ENCODE measurements around the gene PCMTD2. TPM values are rescaled to one million over a fixed set of nuclear protein-coding genes. Genes with fewer than 3 reads are reported as not detected.
"Not testable (repeated sequence)": the region's sequence is repeated elsewhere in the genome, so short reads cannot be mapped to it uniquely, and the experiment has no call there.

Gene PCMTD2
- total RNA-seq, 1 experiment from 2014 or later = 52.0 TPM

DNA sequence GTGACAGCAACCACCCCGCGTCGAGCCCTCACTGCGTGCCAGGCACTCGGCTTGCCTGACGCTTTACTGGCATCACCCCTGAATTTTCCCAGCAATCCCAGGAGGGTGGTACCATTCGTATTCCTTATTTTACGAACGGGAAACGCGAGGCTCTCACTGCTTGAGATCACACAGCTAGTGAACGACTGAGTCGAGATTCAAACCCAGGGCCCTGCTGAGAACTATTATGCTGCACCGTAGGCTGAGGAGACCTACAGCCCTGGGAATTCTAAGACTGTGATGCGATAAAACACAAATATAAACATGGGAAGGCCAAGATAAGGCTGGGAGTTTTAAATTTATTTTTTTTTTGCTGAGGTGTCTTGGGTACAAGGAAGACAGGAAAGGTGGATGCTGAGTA is 60.3 kb downstream of the PCMTD2 start:
- WGBS (ENCODE audit: extremely low coverage, insufficient read length, low lambda C conversion rate) = no CpG with 5 or more reads among the region's 15 CpGs
- H3K4me2 ChIP-seq (ENCODE audit: insufficient read depth, insufficient read length, low read length) = not testable (repeated sequence)

GRCh38 chr20:64316415-64317083 is 61.0 kb downstream of the PCMTD2 start:
- not testable (repeated sequence) for H3K18ac ChIP-seq (ENCODE audit: insufficient read length, low read depth, low read length); H3K23ac ChIP-seq (ENCODE audit: insufficient read length, low read depth, low read length); H4K8ac ChIP-seq (replicated peaks; ENCODE audit: insufficient read length, low read depth, low read length); H2BK5ac ChIP-seq (ENCODE audit: insufficient read length, low read length); H3K4me2 ChIP-seq (ENCODE audit: insufficient read depth, insufficient read length, low read length); DNase-seq; H4K20me1 ChIP-seq (ENCODE audit: control insufficient read depth, insufficient read depth, insufficient read length); H3T11ph ChIP-seq (ENCODE audit: low read length); H3K4me1 Mint-ChIP-seq; H3K23me2 ChIP-seq (ENCODE audit: insufficient read length, low read depth, low read length, poor library complexity, severe bottlenecking); H3K27ac ChIP-seq (ENCODE audit: insufficient read length, low read depth, low read length); H3K36me3 Mint-ChIP-seq (ENCODE audit: insufficient read depth in 1 of 3, low read depth in 3 of 3); H3K9ac ChIP-seq (ENCODE audit: extremely low read depth, insufficient read length, low read length); H3K27ac Mint-ChIP-seq; H3K4me1 ChIP-seq (ENCODE audit: insufficient read depth, low read length); H2BK20ac ChIP-seq (ENCODE audit: low read depth, low read length, poor library complexity, severe bottlenecking); H4K5ac ChIP-seq (ENCODE audit: insufficient read length, low read depth, low read length); H2AK5ac ChIP-seq (ENCODE audit: insufficient read length, low read length); H3K4ac ChIP-seq (ENCODE audit: low read depth, low read length); H2AFZ ChIP-seq (ENCODE audit: low read length); H3K14ac ChIP-seq (ENCODE audit: insufficient read depth, low read length); H4K91ac ChIP-seq (ENCODE audit: insufficient read length, low read depth, low read length); H3K79me2 ChIP-seq (ENCODE audit: insufficient read depth, low read length); H2BK12ac ChIP-seq (ENCODE audit: insufficient read length, low read depth, low read length); H3K27me3 ChIP-seq (ENCODE audit: insufficient read depth, low read length); H3K79me1 ChIP-seq (ENCODE audit: insufficient read depth, low read depth, low read length, poor library complexity, severe bottlenecking); H2BK15ac ChIP-seq (ENCODE audit: low read depth, low read length); H3K56ac ChIP-seq (ENCODE audit: insufficient read length, low read depth, low read length); H3K9me3 Mint-ChIP-seq; H3K9me3 ChIP-seq (ENCODE audit: control insufficient read depth, low read depth, low read length); H2BK120ac ChIP-seq (ENCODE audit: low read depth, low read length, poor library complexity, severe bottlenecking)
- no CpG with 5 or more reads among the region's 87 CpGs for WGBS (ENCODE audit: extremely low coverage, insufficient read length, low lambda C conversion rate)
- Mint-ChIP-seq H3K4me3 (peak overlapping the region; percentile 49 to 75), H3K27me3 (ENCODE audit: low read depth) (peaks cover 47% of the 10 kb centered on the region)

More for the DNA sequence above, 60.3 kb downstream of the PCMTD2 start:
- not testable (repeated sequence) for H3T11ph ChIP-seq (ENCODE audit: low read length); H3K4me1 Mint-ChIP-seq; H4K20me1 ChIP-seq (ENCODE audit: control insufficient read depth, insufficient read depth, insufficient read length); H2BK5ac ChIP-seq (ENCODE audit: insufficient read length, low read length); H3K18ac ChIP-seq (ENCODE audit: insufficient read length, low read depth, low read length); H3K4me1 ChIP-seq (ENCODE audit: insufficient read depth, low read length); H2BK15ac ChIP-seq (ENCODE audit: low read depth, low read length); H2BK12ac ChIP-seq (ENCODE audit: insufficient read length, low read depth, low read length); H3K9ac ChIP-seq (ENCODE audit: extremely low read depth, insufficient read length, low read length); H3K27ac Mint-ChIP-seq; H3K23ac ChIP-seq (ENCODE audit: insufficient read length, low read depth, low read length); H3K9me3 ChIP-seq (ENCODE audit: control insufficient read depth, low read depth, low read length); H3K27ac ChIP-seq (ENCODE audit: insufficient read length, low read depth, low read length); H3K4ac ChIP-seq (ENCODE audit: low read depth, low read length); H3K9me3 Mint-ChIP-seq; H3K14ac ChIP-seq (ENCODE audit: insufficient read depth, low read length); H2AFZ ChIP-seq (ENCODE audit: low read length); H3K79me1 ChIP-seq (ENCODE audit: insufficient read depth, low read depth, low read length, poor library complexity, severe bottlenecking); H3K79me2 ChIP-seq (ENCODE audit: insufficient read depth, low read length); H3K23me2 ChIP-seq (ENCODE audit: insufficient read length, low read depth, low read length, poor library complexity, severe bottlenecking); H3K56ac ChIP-seq (ENCODE audit: insufficient read length, low read depth, low read length); H2BK20ac ChIP-seq (ENCODE audit: low read depth, low read length, poor library complexity, severe bottlenecking); H2BK120ac ChIP-seq (ENCODE audit: low read depth, low read length, poor library complexity, severe bottlenecking); H3K27me3 ChIP-seq (ENCODE audit: insufficient read depth, low read length); H2AK5ac ChIP-seq (ENCODE audit: insufficient read length, low read length); H4K8ac ChIP-seq (replicated peaks; ENCODE audit: insufficient read length, low read depth, low read length); H4K5ac ChIP-seq (ENCODE audit: insufficient read length, low read depth, low read length); H3K36me3 Mint-ChIP-seq (ENCODE audit: insufficient read depth in 1 of 3, low read depth in 3 of 3); DNase-seq; H4K91ac ChIP-seq (ENCODE audit: insufficient read length, low read depth, low read length)
- peak overlapping the region; percentile 49 to 75 for H3K4me3 Mint-ChIP-seq
- H3K27me3 Mint-ChIP-seq (ENCODE audit: low read depth) = peaks cover 46% of the 10 kb centered on the region
